ENCODE measurements around the gene THOC3. TPM values are rescaled to one million over a fixed set of nuclear protein-coding genes. Genes with fewer than 3 reads are reported as not detected.
"Not testable (repeated sequence)": the region's sequence is repeated elsewhere in the genome, so short reads cannot be mapped to it uniquely, and the experiment has no call there.

THOC3 gene, protein sequence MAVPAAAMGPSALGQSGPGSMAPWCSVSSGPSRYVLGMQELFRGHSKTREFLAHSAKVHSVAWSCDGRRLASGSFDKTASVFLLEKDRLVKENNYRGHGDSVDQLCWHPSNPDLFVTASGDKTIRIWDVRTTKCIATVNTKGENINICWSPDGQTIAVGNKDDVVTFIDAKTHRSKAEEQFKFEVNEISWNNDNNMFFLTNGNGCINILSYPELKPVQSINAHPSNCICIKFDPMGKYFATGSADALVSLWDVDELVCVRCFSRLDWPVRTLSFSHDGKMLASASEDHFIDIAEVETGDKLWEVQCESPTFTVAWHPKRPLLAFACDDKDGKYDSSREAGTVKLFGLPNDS
- total RNA-seq (2014; rRNA removed), result 88.3 and 96.2 TPM in 2 replicates
- 31.4 TPM for polyA plus RNA-seq (2012)

GRCh38 chr5:175967471-175968372, at the start of gene THOC3:
Gene THOC3 (minus strand): TSS chr5:175968315. CDS start chr5:175968208, 107 bp downstream.
- DNase-seq (ENCODE audit: low read depth), result peak; percentile 67

DNA sequence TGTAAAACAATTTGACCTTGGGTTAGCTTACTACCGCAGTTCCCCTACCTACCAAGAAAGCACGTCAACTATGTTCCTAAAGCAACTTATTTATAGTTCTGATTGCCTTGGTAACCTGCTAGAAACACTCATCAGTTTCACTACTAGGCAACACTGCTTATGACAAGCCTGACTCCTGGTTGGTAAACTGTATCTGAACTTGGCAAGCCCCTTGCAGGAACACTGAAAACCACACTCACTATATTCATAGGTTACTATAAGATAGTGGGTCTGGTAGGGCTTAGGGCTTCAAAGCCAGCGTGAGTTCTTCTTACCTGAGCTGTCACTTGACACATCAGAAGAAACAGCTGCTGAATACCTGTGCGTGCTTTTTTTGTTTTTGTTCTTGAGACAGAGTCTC, 49.2 kb upstream of the THOC3 start:
- DNase-seq (ENCODE audit: low read depth), result not testable (repeated sequence)

DNA sequence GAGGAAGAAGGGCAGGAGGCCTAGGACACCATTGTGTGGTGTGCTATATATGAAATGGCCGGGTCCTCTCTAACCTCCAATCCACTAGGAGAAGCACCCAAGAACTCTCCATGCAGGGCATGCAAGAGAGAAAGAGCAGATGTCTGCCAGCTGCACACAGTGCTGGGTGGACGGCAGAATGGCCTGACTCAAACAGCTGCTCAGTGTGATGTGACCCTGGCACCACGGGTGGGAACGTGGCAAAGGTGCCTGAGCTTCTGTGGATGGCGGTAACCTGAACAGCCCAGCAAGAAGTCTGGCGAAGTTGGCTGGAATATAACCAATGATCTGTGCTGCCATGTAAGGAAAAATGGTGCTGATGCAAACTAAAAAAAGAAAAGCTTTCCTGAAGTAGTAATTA, 46.2 kb upstream of the THOC3 start:
- DNase-seq (ENCODE audit: low read depth), result not testable (repeated sequence)

- DNase-seq (ENCODE audit: low read depth), result not testable (repeated sequence)
Observed at GRCh38 chr5:176011088-176011487, 43.0 kb upstream of the THOC3 start.

DNA sequence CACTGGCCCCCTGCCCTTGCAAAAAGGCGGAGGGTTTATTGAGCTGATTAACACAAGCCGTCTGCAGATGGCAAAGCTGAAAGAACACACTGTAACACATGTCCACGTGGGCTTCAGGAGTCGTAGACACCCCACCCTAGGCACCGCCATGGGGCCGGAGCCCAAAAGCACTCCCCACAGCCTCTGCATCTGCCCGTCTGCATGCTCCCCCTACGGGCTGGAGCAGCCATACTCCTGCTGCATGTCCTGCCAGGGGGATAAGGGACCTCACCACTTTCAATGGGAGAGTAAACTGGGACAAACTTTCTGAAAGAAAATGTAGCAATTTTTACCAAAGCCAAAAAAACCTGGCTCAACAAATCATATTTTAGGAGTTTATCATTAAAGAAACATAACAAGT, 42.1 kb upstream of the THOC3 start:
- not testable (repeated sequence) for DNase-seq (ENCODE audit: low read depth)

GRCh38 chr5:176007220-176007619, 39.1 kb upstream of the THOC3 start:
- DNase-seq (ENCODE audit: low read depth), result not testable (repeated sequence)

- DNase-seq (ENCODE audit: low read depth), result not testable (repeated sequence)
Observed at GRCh38 chr5:176006819-176007218, 38.7 kb upstream of the THOC3 start.

- not testable (repeated sequence) for DNase-seq (ENCODE audit: low read depth)
Observed at GRCh38 chr5:175997979-175998378, 29.9 kb upstream of the THOC3 start.

DNA sequence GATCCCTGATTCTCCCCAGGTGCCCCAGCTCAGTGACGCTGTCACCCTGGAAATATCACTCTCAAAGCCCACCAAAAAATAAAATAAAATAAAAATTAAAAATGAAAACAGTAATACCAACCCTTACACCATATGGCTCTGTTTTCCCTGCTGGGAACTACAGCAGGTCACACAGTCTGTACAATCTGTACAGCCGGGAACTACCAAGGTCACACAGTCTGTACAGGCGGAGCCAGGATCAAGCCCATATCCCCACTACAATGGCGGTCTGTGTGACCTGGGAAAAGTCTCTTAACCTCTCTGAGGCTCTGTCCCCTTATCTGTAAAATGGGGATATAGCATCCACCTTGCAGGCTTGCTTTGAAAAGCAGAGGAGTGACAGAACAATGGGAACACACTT, 29.4 kb upstream of the THOC3 start:
- not testable (repeated sequence) for DNase-seq (ENCODE audit: low read depth)

DNA sequence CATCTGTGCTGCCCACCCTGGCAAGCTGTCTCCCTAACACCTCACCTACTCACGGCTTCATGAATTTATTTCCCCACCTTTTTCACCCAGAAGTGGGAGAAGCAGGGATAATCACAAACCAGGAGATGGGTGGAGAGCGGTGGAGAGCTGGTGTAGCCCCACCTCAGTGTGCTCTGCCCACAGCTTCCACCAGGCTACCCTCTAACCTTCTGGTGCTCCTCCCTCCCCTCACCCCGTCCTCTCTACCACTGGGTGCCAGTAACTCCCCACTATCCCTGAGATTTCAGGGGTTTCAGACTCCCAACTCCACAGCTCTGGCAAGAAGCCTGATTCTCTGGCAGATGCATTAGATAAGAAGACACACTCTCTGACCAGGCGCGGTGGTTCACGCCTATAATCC, 28.7 kb upstream of the THOC3 start:
- DNase-seq (ENCODE audit: low read depth), result not testable (repeated sequence)

DNA sequence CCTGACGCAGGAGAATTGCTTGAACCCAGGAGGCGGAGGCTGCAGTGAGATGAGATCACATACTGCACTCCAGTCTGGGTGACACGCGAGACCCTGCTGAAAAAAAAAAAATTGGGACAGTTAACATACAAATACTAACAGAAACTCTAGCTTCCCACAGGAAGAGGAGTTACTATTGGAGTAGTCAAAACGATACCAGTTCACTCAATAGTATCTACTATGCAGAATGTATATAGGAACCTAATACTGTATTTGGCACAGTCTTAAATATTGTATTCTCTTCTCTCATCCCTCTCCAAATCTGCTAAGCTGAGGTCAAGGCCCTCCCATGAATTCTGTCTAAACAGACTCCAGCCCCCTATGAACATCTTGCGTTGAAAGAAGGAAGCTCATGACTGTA, 27.4 kb upstream of the THOC3 start:
- DNase-seq (ENCODE audit: low read depth), result not testable (repeated sequence)

- not testable (repeated sequence) for DNase-seq (ENCODE audit: low read depth)
Observed at GRCh38 chr5:175979371-175979995, 11.4 kb upstream of the THOC3 start.

DNA sequence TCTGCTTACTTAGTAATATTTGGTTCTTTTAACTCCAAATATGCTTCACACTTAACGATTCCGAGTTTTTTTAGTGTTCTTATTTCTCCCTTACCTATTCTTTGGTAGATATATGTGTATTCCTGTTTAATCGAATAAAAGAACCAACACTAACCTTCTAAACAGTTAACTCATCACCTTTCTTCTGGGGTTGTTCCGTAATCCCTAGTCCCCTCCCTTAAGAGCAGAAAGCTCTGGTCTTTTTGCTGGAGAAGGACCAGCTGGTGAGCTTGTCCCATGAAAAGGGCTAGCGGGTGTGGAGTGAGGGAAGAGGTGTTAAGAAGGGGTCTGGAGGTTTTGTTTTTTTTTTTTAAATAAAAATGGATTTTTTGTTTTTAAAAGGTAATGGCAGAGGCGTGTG, 266 bp upstream of the THOC3 start:
- not testable (repeated sequence) for DNase-seq (ENCODE audit: low read depth)

- not testable (repeated sequence) for DNase-seq (ENCODE audit: low read depth)
Observed at GRCh38 chr5:175962329-175962728, 5.8 kb downstream of the THOC3 start.

- not testable (repeated sequence) for DNase-seq (ENCODE audit: low read depth)
Observed at GRCh38 chr5:175960228-175960627, 7.9 kb downstream of the THOC3 start.

DNA sequence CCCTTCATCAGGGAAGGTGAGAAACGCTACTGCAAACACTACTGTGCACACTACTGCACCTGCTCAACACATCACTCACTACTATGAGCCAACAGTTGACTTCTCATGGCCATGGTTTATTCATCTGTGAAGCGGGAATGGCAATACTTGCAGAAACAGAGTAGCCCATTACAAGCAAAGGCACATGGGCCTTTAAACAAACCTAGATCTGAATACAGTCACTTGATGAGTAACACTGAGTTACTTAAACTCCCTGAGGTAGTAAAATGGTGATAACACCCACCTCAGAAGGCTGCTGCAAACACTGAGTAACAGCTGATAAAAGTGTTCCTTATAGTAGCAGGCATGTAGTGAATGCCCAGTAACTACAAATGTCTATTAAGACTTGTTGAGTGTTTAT, 9.6 kb downstream of the THOC3 start:
- DNase-seq (ENCODE audit: low read depth), result not testable (repeated sequence)

DNA sequence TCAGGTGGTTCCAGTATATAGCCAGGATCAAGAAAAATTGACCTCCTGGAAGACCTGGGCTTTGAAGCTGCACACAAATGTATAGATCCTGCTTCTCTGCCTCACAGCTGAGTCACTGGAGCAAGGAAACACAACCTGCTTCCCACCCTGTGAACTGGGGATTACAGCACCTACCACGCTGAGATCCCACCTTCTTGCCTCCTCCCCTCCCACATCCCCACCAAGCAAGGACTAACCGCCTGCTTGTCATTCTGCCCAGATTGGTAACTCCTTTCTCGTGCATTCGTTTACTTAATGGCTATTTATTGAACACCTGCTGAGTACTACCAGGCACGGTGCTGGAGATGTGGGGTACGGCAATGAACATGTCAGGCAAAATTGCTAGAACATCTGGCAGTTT, 14.0 kb downstream of the THOC3 start:
- not testable (repeated sequence) for DNase-seq (ENCODE audit: low read depth)

GRCh38 chr5:175952810-175953209, 15.3 kb downstream of the THOC3 start:
- not testable (repeated sequence) for DNase-seq (ENCODE audit: low read depth)

GRCh38 chr5:175951339-175951969, 16.7 kb downstream of the THOC3 start:
- not testable (repeated sequence) for DNase-seq (ENCODE audit: low read depth)

DNA sequence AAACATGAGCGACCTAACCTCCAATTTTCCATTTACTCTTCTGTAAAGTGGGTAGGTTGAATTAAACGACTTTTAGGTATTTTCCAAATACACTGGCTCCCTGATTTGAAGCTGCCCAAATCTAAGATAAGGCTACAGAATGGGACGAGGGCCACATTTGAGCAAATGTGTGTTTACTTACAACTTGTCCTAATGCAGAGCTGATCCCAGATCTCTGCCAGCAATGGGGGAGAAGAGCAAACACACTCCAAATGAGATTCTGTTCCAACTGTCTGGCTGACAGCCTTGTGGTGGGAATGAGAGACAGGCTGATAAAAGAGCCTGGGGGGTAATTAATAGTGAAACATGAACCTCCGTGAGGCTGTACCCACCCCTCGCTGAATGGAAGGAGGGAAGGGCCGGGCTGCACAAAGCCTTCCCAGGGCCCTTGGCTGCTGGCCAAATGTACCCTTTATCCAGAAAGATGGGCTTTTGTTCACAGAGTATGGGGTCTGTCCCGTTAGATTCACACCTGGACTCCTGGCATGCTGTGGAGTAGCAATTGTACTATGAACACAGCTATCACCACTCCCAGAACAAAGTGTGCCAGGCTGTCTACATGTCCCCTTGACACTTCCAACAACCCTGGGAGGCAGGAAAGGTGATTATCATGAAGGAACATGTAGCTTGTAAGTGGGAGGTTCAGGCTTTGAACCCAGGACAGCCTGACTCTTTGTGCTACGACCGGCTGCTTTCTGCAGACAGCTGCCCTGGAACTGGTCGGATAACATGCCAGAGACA, 19.6 kb downstream of the THOC3 start:
- not testable (repeated sequence) for DNase-seq (ENCODE audit: low read depth)
